H9 (cell line): Measurements from ENCODE around the gene KIAA1328. TPM values are rescaled to one million over a fixed set of nuclear protein-coding genes. Genes with fewer than 3 reads are reported as not detected.

Experiments
- DNase-seq: peaks from one replicate; pipeline ENCODE4 v3.0.0-alpha.2; 2017
- H2AFZ ChIP-seq: one replicate; pipeline ENCODE4 v1.6.1; 2013; ENCODE audit warnings: mild to moderate bottlenecking, low read length, control low read depth, moderate library complexity
- H2AK5ac ChIP-seq: 2 replicates; pipeline ENCODE4 v1.6.1; 2013; ENCODE audit warnings: low read length, control low read depth, mixed read lengths; ENCODE audit not compliant: insufficient read length
- H2BK120ac ChIP-seq: one replicate; pipeline ENCODE4 v1.6.1; 2013; ENCODE audit warnings: low read depth, mild to moderate bottlenecking, low read length, control low read depth, inconsistent platforms; ENCODE audit not compliant: poor library complexity, severe bottlenecking
- H2BK12ac ChIP-seq: 2 replicates; pipeline ENCODE4 v1.6.1; 2013; ENCODE audit warnings: low read length, control low read depth, mixed read lengths, low read depth; ENCODE audit not compliant: insufficient read length
- H2BK15ac ChIP-seq: 2 replicates; pipeline ENCODE4 v1.6.1; 2013; ENCODE audit warnings: low read depth, low read length, control low read depth
- H2BK20ac ChIP-seq: one replicate; pipeline ENCODE4 v1.6.1; 2013; ENCODE audit warnings: low read depth, mild to moderate bottlenecking, low read length, control low read depth, inconsistent platforms; ENCODE audit not compliant: poor library complexity, severe bottlenecking
- H2BK5ac ChIP-seq: 2 replicates; pipeline ENCODE4 v1.6.1; 2013; ENCODE audit warnings: low read length, control low read depth, mixed read lengths; ENCODE audit not compliant: insufficient read length
- H3K14ac ChIP-seq: 2 replicates; pipeline ENCODE4 v1.6.1; 2013; ENCODE audit warnings: low read length, control low read depth; ENCODE audit not compliant: insufficient read depth
- H3K18ac ChIP-seq: 2 replicates; pipeline ENCODE4 v1.6.1; 2013; ENCODE audit warnings: low read depth, mild to moderate bottlenecking, mixed read lengths, low read length, control low read depth; ENCODE audit not compliant: insufficient read length
- H3K23ac ChIP-seq: 2 replicates; pipeline ENCODE4 v1.6.1; 2013; ENCODE audit warnings: low read length, control low read depth, mixed read lengths, low read depth; ENCODE audit not compliant: insufficient read length
- H3K23me2 ChIP-seq: 2 replicates; pipeline ENCODE4 v1.6.1; 2013; ENCODE audit warnings: low read depth, mild to moderate bottlenecking, mixed read lengths, low read length, control low read depth; ENCODE audit not compliant: insufficient read length, poor library complexity, severe bottlenecking
- H3K27ac ChIP-seq: 2 replicates; pipeline ENCODE4 v1.5.1; 2013; ENCODE audit warnings: low read length, control low read depth, mixed read lengths, low read depth; ENCODE audit not compliant: insufficient read length
- H3K27me3 ChIP-seq: 2 replicates; pipeline ENCODE4 v1.6.1; 2013; ENCODE audit warnings: low read length, control low read depth, inconsistent platforms; ENCODE audit not compliant: insufficient read depth
- H3K4ac ChIP-seq: 2 replicates; pipeline ENCODE4 v1.6.1; 2013; ENCODE audit warnings: low read depth, mild to moderate bottlenecking, control low read depth, inconsistent platforms, low read length, moderate library complexity
- H3K4me1 ChIP-seq: 2 replicates; pipeline ENCODE4 v1.6.1; 2013; ENCODE audit warnings: low read length, control low read depth, inconsistent platforms; ENCODE audit not compliant: insufficient read depth
- H3K4me2 ChIP-seq: 2 replicates; pipeline ENCODE4 v1.6.1; 2013; ENCODE audit warnings: low read length, control low read depth, mixed read lengths; ENCODE audit not compliant: insufficient read length, insufficient read depth
- H3K56ac ChIP-seq: 2 replicates; pipeline ENCODE4 v1.6.1; 2013; ENCODE audit warnings: low read depth, mild to moderate bottlenecking, mixed read lengths, low read length, control low read depth; ENCODE audit not compliant: insufficient read length
- H3K79me1 ChIP-seq: 2 replicates; pipeline ENCODE4 v1.6.1; 2013; ENCODE audit warnings: low read depth, mild to moderate bottlenecking, moderate library complexity, low read length, control low read depth, inconsistent platforms; ENCODE audit not compliant: insufficient read depth, poor library complexity, severe bottlenecking
- H3K79me2 ChIP-seq: 2 replicates; pipeline ENCODE4 v1.6.1; 2013; ENCODE audit warnings: low read length, control low read depth, inconsistent platforms; ENCODE audit not compliant: insufficient read depth
- H3K9ac ChIP-seq: 2 replicates; pipeline ENCODE4 v1.6.1; 2013; ENCODE audit warnings: low read length, control low read depth, mixed read lengths; ENCODE audit not compliant: insufficient read length; ENCODE audit errors: extremely low read depth
- H3K9me3 ChIP-seq: one replicate; pipeline ENCODE4 v1.6.1; 2013; ENCODE audit warnings: low read depth, low read length, inconsistent platforms; ENCODE audit not compliant: control insufficient read depth
- H3T11ph ChIP-seq: one replicate; pipeline ENCODE4 v1.6.1; 2013; ENCODE audit warnings: mild to moderate bottlenecking, low read length, control low read depth, inconsistent platforms
- H4K20me1 ChIP-seq: one replicate; pipeline ENCODE4 v1.6.1; 2013; ENCODE audit not compliant: control insufficient read depth, insufficient read length, insufficient read depth
- H4K5ac ChIP-seq: 2 replicates; pipeline ENCODE4 v1.6.1; 2013; ENCODE audit warnings: low read depth, mild to moderate bottlenecking, mixed read lengths, low read length, control low read depth; ENCODE audit not compliant: insufficient read length
- H4K8ac ChIP-seq: replicated peaks from 2 replicates; pipeline ENCODE4 v1.6.1; 2013; ENCODE audit warnings: low read length, control low read depth, mixed read lengths, low read depth; ENCODE audit not compliant: insufficient read length
- H4K91ac ChIP-seq: 2 replicates; pipeline ENCODE4 v1.6.1; 2013; ENCODE audit warnings: low read depth, mild to moderate bottlenecking, moderate library complexity, mixed read lengths, low read length, control low read depth; ENCODE audit not compliant: insufficient read length
- H3K27ac Mint-ChIP-seq, 3 experiments: 2 replicates in 2 of 3; 3 replicates in 1 of 3; pipeline ENCODE4 v1.8.0; 2020 to 2021; ENCODE audit warnings: mixed read lengths in 3 of 3, mild to moderate bottlenecking in 1 of 3, moderate library complexity in 1 of 3
- H3K27me3 Mint-ChIP-seq: 2 replicates; pipeline ENCODE4 v1.8.0; 2021; ENCODE audit warnings: low read depth, mild to moderate bottlenecking, moderate library complexity, mixed read lengths
- H3K36me3 Mint-ChIP-seq, 3 experiments: 2 replicates in 2 of 3; 3 replicates in 1 of 3; pipeline ENCODE4 v1.8.0; 2020 to 2021; ENCODE audit warnings: low read depth in 3 of 3, mixed read lengths in 3 of 3; ENCODE audit not compliant: insufficient read depth in 1 of 3
- H3K4me1 Mint-ChIP-seq, 2 experiments: 2 replicates each; pipeline ENCODE4 v1.8.0; 2020; ENCODE audit warnings: mixed read lengths in 2 of 2
- H3K4me3 Mint-ChIP-seq, 2 experiments: 2 replicates in 1 of 2; 3 replicates in 1 of 2; pipeline ENCODE4 v1.8.0; 2020 to 2021; ENCODE audit warnings: mild to moderate bottlenecking in 2 of 2, mixed read lengths in 2 of 2, moderate library complexity in 1 of 2
- H3K9me3 Mint-ChIP-seq, 2 experiments: 2 replicates in 1 of 2; 3 replicates in 1 of 2; pipeline ENCODE4 v1.8.0; 2020; ENCODE audit warnings: mild to moderate bottlenecking in 2 of 2, mixed read lengths in 2 of 2, moderate library complexity in 1 of 2
- CTCF ChIP-seq: fragments of 200-600 bp; sonication (generic); conservative IDR thresholded peaks from 3 replicates; pipeline ENCODE4 v1.8.0; 2021; ENCODE audit warnings: antibody characterized with exemption, mild to moderate bottlenecking
- total RNA-seq: library from RNA; stranded (reverse); gene quantifications from 2 replicates; pipeline ENCODE4 v1.2.1, GENCODE V29; 2021

Gene KIAA1328
- total RNA-seq, 1 experiment from 2014 or later = 4.9 TPM

GRCh38 chr18:37170984-37171383 lies 342.1 kb downstream of the KIAA1328 start:
- no peak overlapping the region for H3K9ac ChIP-seq
- H2BK5ac ChIP-seq = no peak overlapping the region
- H3K4ac ChIP-seq = no peak overlapping the region
- H2BK15ac ChIP-seq = no peak overlapping the region
- no peak overlapping the region for H2BK12ac ChIP-seq
- H4K8ac ChIP-seq = no peak overlapping the region
- no peaks in the 10 kb centered on the region for H3K79me1 ChIP-seq
- no peak overlapping the region for H3K14ac ChIP-seq
- H4K20me1 ChIP-seq = no peaks in the 10 kb centered on the region
- H2AK5ac ChIP-seq = no peak overlapping the region
- no peak overlapping the region for H4K91ac ChIP-seq
- H3K79me2 ChIP-seq = no peaks in the 10 kb centered on the region
- no peak overlapping the region for H4K5ac ChIP-seq
- no peaks in the 10 kb centered on the region for H3K9me3 ChIP-seq
- H3K27ac ChIP-seq = no peak overlapping the region
- no peak overlapping the region for H2BK120ac ChIP-seq
- no peak overlapping the region for H2BK20ac ChIP-seq
- Mint-ChIP-seq H3K4me3 (no peak overlapping the region), H3K27ac (no peak overlapping the region), H3K4me1 (peaks cover 27 to 32% of the 10 kb centered on the region in 2 experiments), H3K27me3 (no peaks in the 10 kb centered on the region), H3K9me3 (no peaks in the 10 kb centered on the region; a peak in 1 of 5 replicates), H3K36me3 (peaks cover 8 to 11% (median 8%) of the 10 kb centered on the region in 3 experiments; a peak in 4 of 7 replicates)
- no peaks in the 10 kb centered on the region for H3K27me3 ChIP-seq
- H3K4me1 ChIP-seq = no peaks in the 10 kb centered on the region
- TF ChIP-seq CTCF = no peak
- no peak overlapping the region for H3K4me2 ChIP-seq
- H3K56ac ChIP-seq = no peak overlapping the region
- no peaks in the 10 kb centered on the region for H3K23me2 ChIP-seq
- H3K18ac ChIP-seq = no peak overlapping the region
- no peak overlapping the region for H3T11ph ChIP-seq
- DNase-seq = no peak
- no peak overlapping the region for H2AFZ ChIP-seq
- H3K23ac ChIP-seq = no peak overlapping the region
